Smooth muscle cell (in vitro differentiated cells): ENCODE results near the gene HECA. TPM values are rescaled to one million over a fixed set of nuclear protein-coding genes. Genes with fewer than 3 reads are reported as not detected.
A peak's percentile ranks its signal among the peaks of the same experiment; 100 is the strongest.

Experiments
- DNase-seq: peaks from one replicate; lab custom pipeline; 2025; ENCODE audit not compliant: unreplicated experiment; lab: John Stamatoyannopoulos, UW
- H2AFZ ChIP-seq: fragments of 200-600 bp; sonication (generic); 2 replicates; pipeline ENCODE4 v1.6.0; 2016; ENCODE audit warnings: antibody characterized with exemption, low read depth, mild to moderate bottlenecking
- H3F3A ChIP-seq: fragments of 200-600 bp; sonication (generic); 2 replicates; pipeline ENCODE4 v1.6.0; 2017; ENCODE audit warnings: antibody characterized with exemption, low read depth
- H3K27ac ChIP-seq: fragments of 200-600 bp; sonication (generic); 2 replicates; pipeline ENCODE4 v1.5.1; 2016; ENCODE audit warnings: low read depth, mild to moderate bottlenecking
- H3K27me3 ChIP-seq: fragments of 200-600 bp; sonication (generic); 2 replicates; pipeline ENCODE4 v1.6.1; 2016; ENCODE audit warnings: low read depth, mild to moderate bottlenecking
- H3K36me3 ChIP-seq: fragments of 200-600 bp; sonication (generic); 2 replicates; pipeline ENCODE4 v1.5.1; 2016; ENCODE audit warnings: low read depth
- H3K4me1 ChIP-seq: fragments of 200-600 bp; sonication (generic); 2 replicates; pipeline ENCODE4 v1.5.1; 2016; ENCODE audit warnings: low read depth
- H3K4me2 ChIP-seq: fragments of 200-600 bp; sonication (generic); 2 replicates; pipeline ENCODE4 v1.6.0; 2016; ENCODE audit warnings: mild to moderate bottlenecking
- H3K4me3 ChIP-seq: fragments of 200-600 bp; sonication (generic); 2 replicates; pipeline ENCODE4 v1.5.1; 2016; ENCODE audit warnings: mild to moderate bottlenecking
- H3K79me2 ChIP-seq: fragments of 200-600 bp; sonication (generic); 2 replicates; pipeline ENCODE4 v1.6.0; 2016; ENCODE audit warnings: low read depth, mild to moderate bottlenecking
- H3K9ac ChIP-seq: fragments of 200-600 bp; sonication (generic); 2 replicates; pipeline ENCODE4 v1.6.0; 2016; ENCODE audit warnings: low read depth
- H3K9me3 ChIP-seq: fragments of 200-600 bp; sonication (generic); replicated peaks from 2 replicates; pipeline ENCODE4 v1.5.1; 2016; ENCODE audit warnings: low read depth
- H4K20me1 ChIP-seq: fragments of 200-600 bp; sonication (generic); 2 replicates; pipeline ENCODE4 v1.6.0; 2016; ENCODE audit warnings: low read depth
- CTCF ChIP-seq: fragments of 200-600 bp; sonication (generic); IDR thresholded peaks from 2 replicates; pipeline ENCODE4 v1.5.1; 2017; ENCODE audit warnings: borderline replicate concordance, mild to moderate bottlenecking, antibody characterized with exemption; ENCODE audit not compliant: insufficient read depth, poor library complexity, severe bottlenecking
- WGBS: methylation state at CpG from one replicate; pipeline ENCODE4 v1.1.7; 2016; ENCODE audit warnings: low lambda C conversion rate; 5-methylcytosine and 5-hydroxymethylcytosine counted together
- polyA plus RNA-seq: library from polyadenylated mRNA; unstranded; fragments of >200 nt; fragmentation: Nextera tagmentation; extraction: Ambion mirVana; gene quantifications from 2 replicates; pipeline ENCODE4 v1.2.1, GENCODE V29; 2016
- total RNA-seq: library from RNA; depleted of rRNA; stranded (reverse); fragments of >200 nt; gene quantifications from 2 replicates; pipeline ENCODE4 v1.2.3, GENCODE V29; 2014

The HECA gene
- total and polyA plus RNA-seq, 2 experiments from 2014 or later: 7.7 to 19.7 TPM

- 81% methylated on average over 4 of the region's 4 CpGs for WGBS
Observed at GRCh38 chr6:139159016-139159415, 24.1 kb downstream of the HECA start.

DNA sequence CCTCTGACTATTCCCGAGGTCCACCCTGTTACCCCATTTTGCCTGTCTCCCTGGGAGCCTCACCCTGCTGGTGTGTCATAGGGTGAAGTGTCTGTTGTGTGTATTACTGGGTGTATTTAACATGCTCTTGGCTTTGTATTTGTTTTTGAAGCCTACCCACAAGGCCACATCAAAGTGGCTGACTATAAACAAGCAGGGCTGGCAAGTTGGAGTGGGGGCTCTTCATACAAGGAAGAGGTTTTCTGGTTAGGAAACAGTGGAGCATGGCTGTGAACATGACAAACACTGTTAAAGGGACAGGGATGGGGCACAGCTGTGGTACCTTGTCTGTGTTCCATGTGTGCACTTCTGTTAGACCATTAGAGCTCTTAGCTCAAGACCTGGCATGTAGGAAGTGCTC is 26.3 kb downstream of the HECA start:
- Histone ChIP-seq H3K4me3 (no peak overlapping the region), H3K36me3 (no peaks in the 10 kb centered on the region), H3K79me2 (peaks cover 23% of the 10 kb centered on the region), H2AFZ (no peak overlapping the region), H3K9ac (peak overlapping the region; percentile 23), H3K27ac (peak overlapping the region; percentile 78), H3F3A (peaks cover 5% of the 10 kb centered on the region), H3K4me1 (peaks cover 9% of the 10 kb centered on the region), H3K27me3 (no peaks in the 10 kb centered on the region), H3K9me3 (no peaks in the 10 kb centered on the region), H3K4me2 (peak overlapping the region; percentile 74), H4K20me1 (no peaks in the 10 kb centered on the region)
- no peak for TF ChIP-seq CTCF
- no peak for DNase-seq
- WGBS: 27% methylated on average over 1 of the region's 1 CpG

More at GRCh38 chr6:139159016-139159415, 24.1 kb downstream of the HECA start:
- Histone ChIP-seq H3K4me2 (no peak overlapping the region), H3K36me3 (no peaks in the 10 kb centered on the region), H3K27me3 (no peaks in the 10 kb centered on the region), H3K9me3 (no peaks in the 10 kb centered on the region), H3F3A (peaks cover 5% of the 10 kb centered on the region), H3K79me2 (peaks cover 26% of the 10 kb centered on the region), H4K20me1 (no peaks in the 10 kb centered on the region), H3K9ac (no peak overlapping the region), H3K4me1 (peaks cover 9% of the 10 kb centered on the region), H3K4me3 (no peak overlapping the region), H2AFZ (no peak overlapping the region), H3K27ac (peak overlapping the region; percentile 20)
- TF ChIP-seq CTCF: no peak
- no peak for DNase-seq

DNA sequence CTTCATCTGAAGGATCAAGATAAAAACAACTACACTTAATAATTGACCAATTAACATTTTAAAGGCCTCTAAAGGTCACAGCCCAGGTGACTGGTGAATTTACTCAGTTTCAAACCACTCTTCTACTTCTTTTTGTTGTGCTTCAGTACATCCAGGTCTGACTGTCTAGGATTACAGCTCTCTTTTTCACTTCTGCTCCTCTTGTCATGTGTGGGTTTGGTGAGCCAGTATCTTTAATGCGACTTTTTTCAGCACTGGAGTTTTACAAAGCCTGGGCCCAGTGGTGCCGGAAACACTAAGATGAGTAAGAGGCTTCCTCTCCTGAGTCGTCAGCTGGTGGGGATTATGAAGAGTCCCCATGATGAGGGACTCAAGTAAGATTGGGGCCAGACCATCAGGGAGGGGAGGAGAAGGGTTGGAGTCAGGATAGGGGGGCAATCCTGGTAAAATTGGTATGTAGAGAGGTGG is 27.0 kb downstream of the HECA start:
- Histone ChIP-seq H3K4me2 (peak overlapping the region; percentile 74), H3K4me1 (peaks cover 9% of the 10 kb centered on the region), H2AFZ (no peak overlapping the region), H3K27ac (peak overlapping the region; percentile 78), H3K36me3 (no peaks in the 10 kb centered on the region), H3K4me3 (no peak overlapping the region), H4K20me1 (no peaks in the 10 kb centered on the region), H3K9ac (peak overlapping the region; percentile 23), H3K79me2 (peaks cover 18% of the 10 kb centered on the region), H3F3A (peaks cover 5% of the 10 kb centered on the region), H3K9me3 (no peaks in the 10 kb centered on the region), H3K27me3 (no peaks in the 10 kb centered on the region)
- DNase-seq: no peak
- WGBS: 26% methylated on average over 3 of the region's 3 CpGs
- no peak for TF ChIP-seq CTCF

DNA sequence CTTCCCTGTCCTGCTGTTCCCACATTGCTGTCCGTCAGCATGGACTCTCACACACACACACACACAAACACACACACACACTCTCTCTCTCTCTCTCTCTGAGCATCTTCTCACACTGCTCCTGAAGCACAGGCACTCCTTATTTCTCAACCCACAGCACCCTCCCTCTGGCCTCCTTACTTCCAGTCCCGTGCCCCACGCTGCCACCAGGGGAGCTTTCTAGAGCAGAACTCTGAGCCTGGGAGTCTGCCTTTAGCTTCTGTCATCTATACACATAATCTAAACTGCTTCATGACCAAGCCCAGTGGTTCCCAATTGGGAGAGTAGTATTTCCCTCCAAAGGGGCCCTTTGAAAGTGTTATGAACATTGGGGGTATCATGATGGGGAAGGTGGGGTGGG is 29.1 kb downstream of the HECA start:
- no peaks in the 10 kb centered on the region for H3K36me3 ChIP-seq
- H3K27ac ChIP-seq: no peak overlapping the region
- peaks cover 5% of the 10 kb centered on the region for H3F3A ChIP-seq
- H4K20me1 ChIP-seq: no peaks in the 10 kb centered on the region
- no peak overlapping the region for H3K9ac ChIP-seq
- H3K4me1 ChIP-seq: peaks cover 9% of the 10 kb centered on the region
- H3K27me3 ChIP-seq: no peaks in the 10 kb centered on the region
- no peak for DNase-seq
- WGBS: 61% methylated on average over 3 of the region's 3 CpGs
- H2AFZ ChIP-seq: no peak overlapping the region
- peaks cover 20% of the 10 kb centered on the region for H3K79me2 ChIP-seq
- no peak for TF ChIP-seq CTCF
- H3K9me3 ChIP-seq: no peaks in the 10 kb centered on the region
- no peak overlapping the region for H3K4me3 ChIP-seq
- no peak overlapping the region for H3K4me2 ChIP-seq
